HCT116 (cell line): ENCODE measurements around the gene MTURN. TPM values are rescaled to one million over a fixed set of nuclear protein-coding genes. Genes with fewer than 3 reads are reported as not detected.

Experiments used
- ATAC-seq: fragments of 200-7000 bp; cut with Tn5 transposase; 2 replicates; pipeline ENCODE4 v1.9.1; 2020; ENCODE audit warnings: mild to moderate bottlenecking, moderate library complexity
- BruUV-seq: library from RNA; stranded (reverse); fragments of 400-500 nt; replicated peaks from 2 replicates; lab custom pipeline; 2021; lab: Mats Ljungman, UMichigan
- CTCF ChIA-PET: fragments of 300-600 bp; sonication (Branson Sonifier 250); formaldehyde crosslinking; loops from one replicate; lab custom pipeline; 2021; ENCODE audit warnings: antibody characterized with exemption; lab: Charles Lee
- POLR2A ChIA-PET: fragments of 300-600, 350-600 bp; sonication (Branson Sonifier 250); formaldehyde crosslinking; loops from one replicate; lab custom pipeline; 2021; ENCODE audit warnings: antibody characterized with exemption; lab: Charles Lee
- RAD21 ChIA-PET, 2 experiments: fragments of 300-600 bp; sonication (Branson Sonifier 250); formaldehyde crosslinking; loops; one replicate each; lab custom pipeline; 2023; ENCODE audit warnings: low total read pairs in 2 of 2; ENCODE audit not compliant: uncharacterized antibody in 2 of 2, unreplicated experiment in 2 of 2, low non-redundant PET in 1 of 2; lab: Charles Lee
- DNase-seq: peaks from one replicate; pipeline ENCODE4 v3.0.0-alpha.2; 2010; ENCODE audit warnings: low read depth, low spot score
- H2AFZ ChIP-seq: fragments of 200-600 bp; shearing (Covaris generic), sonication (generic); 2 replicates; pipeline ENCODE4 v1.6.1; 2017; ENCODE audit warnings: low read depth, mixed run types, mixed read lengths, antibody characterized with exemption, low read length; ENCODE audit not compliant: poor library complexity, severe bottlenecking
- H3K27ac ChIP-seq: 2 replicates; pipeline ENCODE4 v1.5.1; 2012; ENCODE audit warnings: low read depth, low read length
- H3K27me3 ChIP-seq: fragments of 200-600 bp; sonication (generic); 2 replicates; pipeline ENCODE4 v1.6.1; 2016; ENCODE audit warnings: mixed run types, low read length, mixed read lengths; ENCODE audit not compliant: insufficient read depth
- H3K36me3 ChIP-seq, 2 experiments: fragments of 200-500 bp in 1 of 2; fragments of 200-600 bp in 1 of 2; sonication (Bioruptor generic) in 1 of 2; sonication (generic) in 1 of 2; 2 replicates each; pipeline versions ENCODE4 v1.5.1 to v1.6.1; 2014 to 2016; ENCODE audit warnings: low read length in 2 of 2, inconsistent platforms in 1 of 2, mixed read lengths in 1 of 2, mixed run types in 1 of 2; ENCODE audit not compliant: insufficient read depth in 2 of 2, control insufficient read depth in 1 of 2
- H3K4me1 ChIP-seq, 2 experiments: fragments of 200-600 bp in 1 of 2; sonication (generic) in 1 of 2; 2 replicates each; pipeline versions ENCODE4 v1.5.1 to v1.6.1; 2012 to 2017; ENCODE audit warnings: low read length in 2 of 2, inconsistent platforms in 1 of 2, mild to moderate bottlenecking in 1 of 2, mixed read lengths in 1 of 2, mixed run types in 1 of 2, moderate library complexity in 1 of 2; ENCODE audit not compliant: insufficient read depth in 2 of 2, control insufficient read depth in 1 of 2
- H3K4me2 ChIP-seq: fragments of 200-600 bp; sonication (generic); 2 replicates; pipeline ENCODE4 v1.6.1; 2017; ENCODE audit warnings: mixed run types, low read length, mixed read lengths
- H3K4me3 ChIP-seq, 2 experiments: fragments of 200-600 bp in 1 of 2; sonication (generic) in 1 of 2; replicated peaks in 1 of 2; 2 replicates each; pipeline ENCODE4 v1.5.1; 2011 to 2016; ENCODE audit warnings: low read length in 2 of 2, control low read depth in 1 of 2, low read depth in 1 of 2, mild to moderate bottlenecking in 1 of 2, mixed read lengths in 1 of 2, mixed run types in 1 of 2
- H3K79me2 ChIP-seq: fragments of 200-600 bp; sonication (generic); 2 replicates; pipeline ENCODE4 v1.6.1; 2017; ENCODE audit warnings: mild to moderate bottlenecking, mixed run types, low read length, moderate library complexity, mixed read lengths; ENCODE audit not compliant: insufficient read depth
- H3K9ac ChIP-seq: fragments of 200-600 bp; sonication (generic); 2 replicates; pipeline ENCODE4 v1.6.1; 2016; ENCODE audit warnings: low read length, mixed read lengths
- H3K9me2 ChIP-seq: fragments of 200-600 bp; sonication (generic), shearing (Covaris generic); 2 replicates; pipeline ENCODE4 v1.6.1; 2017; ENCODE audit warnings: mixed run types, mild to moderate bottlenecking, moderate library complexity; ENCODE audit not compliant: insufficient read depth
- H3K9me3 ChIP-seq, 2 experiments: fragments of 200-500 bp in 1 of 2; fragments of 200-600 bp in 1 of 2; sonication (Bioruptor generic) in 1 of 2; sonication (generic) in 1 of 2; 2 replicates each; pipeline ENCODE4 v1.6.1; 2014 to 2017; ENCODE audit warnings: low read length in 2 of 2, mixed read lengths in 2 of 2, inconsistent platforms in 1 of 2, low read depth in 1 of 2, mild to moderate bottlenecking in 1 of 2, mixed run types in 1 of 2, moderate library complexity in 1 of 2; ENCODE audit not compliant: control insufficient read depth in 1 of 2, insufficient read depth in 1 of 2
- H4K20me1 ChIP-seq: fragments of 200-600 bp; sonication (generic), shearing (Covaris generic); 2 replicates; pipeline ENCODE4 v1.6.1; 2017; ENCODE audit warnings: mixed run types, mild to moderate bottlenecking, moderate library complexity; ENCODE audit not compliant: insufficient read depth
- EGR1 ChIP-seq: IDR thresholded peaks from 2 replicates; pipeline ENCODE4 v1.6.1; 2012; ENCODE audit warnings: low read depth
- ELF1 ChIP-seq: IDR thresholded peaks from 2 replicates; pipeline ENCODE4 v1.6.1; 2012; ENCODE audit warnings: low read depth, borderline replicate concordance
- JUND ChIP-seq: IDR thresholded peaks from 2 replicates; pipeline ENCODE4 v1.6.1; 2012
- POLR2A ChIP-seq: IDR thresholded peaks from 2 replicates; pipeline ENCODE4 v1.7.0; 2011; ENCODE audit warnings: borderline replicate concordance; ENCODE audit not compliant: insufficient read depth, insufficient read length; ENCODE audit errors: extremely low read depth
- SP1 ChIP-seq: IDR thresholded peaks from 2 replicates; pipeline ENCODE4 v1.6.1; 2012; ENCODE audit warnings: low read depth
- SRF ChIP-seq: IDR thresholded peaks from 2 replicates; pipeline ENCODE4 v1.6.1; 2012; ENCODE audit warnings: low read depth
- TCF7L2 ChIP-seq: IDR thresholded peaks from 2 replicates; pipeline ENCODE4 v1.7.0; 2011; ENCODE audit warnings: borderline replicate concordance, inconsistent platforms; ENCODE audit not compliant: insufficient read depth, insufficient read length; ENCODE audit errors: extremely low read depth
- YY1 ChIP-seq: IDR thresholded peaks from 2 replicates; pipeline ENCODE4 v1.6.1; 2011; ENCODE audit warnings: low read length, low read depth, moderate library complexity, mild to moderate bottlenecking; ENCODE audit not compliant: insufficient replicate concordance; ENCODE audit errors: extremely low read depth
- ZFX ChIP-seq: fragments of 450-650 bp; IDR thresholded peaks from 2 replicates; pipeline ENCODE4 v1.6.1; 2017
- ZNF274 ChIP-seq: fragments of 200-500 bp; sonication (Bioruptor generic); IDR thresholded peaks from 2 replicates; pipeline ENCODE4 v1.6.1; 2014; ENCODE audit warnings: mild to moderate bottlenecking, low read depth, low read length, inconsistent platforms
- intact Hi-C: fragments of 100-400 bp; cut with micrococcal nuclease; formaldehyde crosslinking; loops from 2 replicates; pipeline ENCODE4 v1.10.0; 2022
- total RNA-seq: library from RNA; stranded (reverse); gene quantifications from one replicate; pipeline ENCODE4 v1.2.1, GENCODE V29; 2021; ENCODE audit not compliant: unreplicated experiment
- TF ChIP-seq, protein P1 (sequence below): IDR thresholded peaks from 2 replicates; pipeline ENCODE4 v1.6.1; 2011; ENCODE audit warnings: mild to moderate bottlenecking, low read length, moderate library complexity; ENCODE audit not compliant: insufficient replicate concordance; ENCODE audit errors: extremely low read depth
- TF ChIP-seq, protein P2 (sequence below): IDR thresholded peaks from 2 replicates; pipeline ENCODE4 v1.6.1; 2012; ENCODE audit warnings: low read depth
- TF ChIP-seq, protein P3 (sequence below): IDR thresholded peaks from 2 replicates; pipeline ENCODE4 v1.6.1; 2012
- TF ChIP-seq, protein P4 (sequence below): IDR thresholded peaks from 2 replicates; pipeline ENCODE4 v1.6.1; 2012
- TF ChIP-seq, protein P5 (sequence below), 3 experiments: fragments of 200-600 bp in 1 of 3; sonication (generic) in 1 of 3; IDR thresholded peaks in 2 of 3; conservative IDR thresholded peaks in 1 of 3; 2 replicates each; pipeline ENCODE4 v1.5.1; 2012 to 2017; ENCODE audit warnings: low read depth in 2 of 3, low read length in 2 of 3, antibody characterized with exemption in 1 of 3, borderline replicate concordance in 1 of 3, control low read depth in 1 of 3, mild to moderate bottlenecking in 1 of 3, mixed read lengths in 1 of 3, mixed run types in 1 of 3, moderate library complexity in 1 of 3; ENCODE audit not compliant: insufficient read depth in 1 of 3

Gene MTURN
- total RNA-seq, 1 experiment from 2014 or later: 7.5 TPM

DNA sequence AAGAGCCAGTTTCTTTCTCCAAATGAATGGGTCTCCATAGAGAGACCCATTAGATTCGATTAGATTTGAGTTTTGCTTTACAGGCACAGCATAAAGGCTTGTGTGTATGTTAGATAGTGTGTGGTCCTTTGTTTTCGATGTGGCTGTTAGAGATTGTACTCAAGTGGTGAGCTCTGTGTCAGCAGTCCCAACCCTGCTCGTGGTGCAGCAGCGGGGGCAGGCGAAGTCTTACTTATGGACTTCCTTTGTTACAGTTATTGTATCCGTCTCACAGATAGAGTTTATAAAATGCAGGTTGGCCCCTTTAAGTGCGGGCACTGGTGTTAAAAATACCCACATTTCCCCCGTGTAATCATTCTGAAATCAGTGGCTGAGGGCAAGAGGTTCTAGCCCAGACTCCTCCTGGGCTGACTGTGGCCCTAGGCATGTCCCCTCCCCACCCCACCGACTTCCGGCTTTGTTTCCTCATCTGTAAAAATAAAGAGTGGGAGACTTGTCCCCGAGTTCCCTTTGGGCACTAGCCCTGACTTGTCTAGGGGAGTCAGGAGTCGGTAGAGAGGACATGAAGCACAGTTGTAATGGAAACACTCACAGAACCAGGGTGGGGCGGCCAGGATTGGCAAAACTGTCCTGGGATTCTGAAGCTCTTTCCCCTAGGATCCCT lies 28.6 kb downstream of the MTURN start:
- H3K79me2 ChIP-seq: no peaks in the 10 kb centered on the region
- H3K4me3 ChIP-seq: no peak overlapping the region
- no peak overlapping the region for H3K27ac ChIP-seq
- CTCF ChIA-PET: interaction anchor here (0.6 to 2.1 kb wide), 2 partner anchors 401 to 628 kb away, joined by 3 to 17 read pairs; no protein-coding TSS in a partner anchor
- intact Hi-C loops: loop anchor here (10.0 kb wide), 1 partner anchor 581 kb away; no protein-coding TSS in a partner anchor
- RAD21 ChIA-PET: no interaction called here
- peaks cover 0 to 17% of the 10 kb centered on the region in 2 experiments; a peak in 2 of 4 replicates for H3K4me1 ChIP-seq
- no peak for TF ChIP-seq ZNF274
- TF ChIP-seq, protein P1, sequence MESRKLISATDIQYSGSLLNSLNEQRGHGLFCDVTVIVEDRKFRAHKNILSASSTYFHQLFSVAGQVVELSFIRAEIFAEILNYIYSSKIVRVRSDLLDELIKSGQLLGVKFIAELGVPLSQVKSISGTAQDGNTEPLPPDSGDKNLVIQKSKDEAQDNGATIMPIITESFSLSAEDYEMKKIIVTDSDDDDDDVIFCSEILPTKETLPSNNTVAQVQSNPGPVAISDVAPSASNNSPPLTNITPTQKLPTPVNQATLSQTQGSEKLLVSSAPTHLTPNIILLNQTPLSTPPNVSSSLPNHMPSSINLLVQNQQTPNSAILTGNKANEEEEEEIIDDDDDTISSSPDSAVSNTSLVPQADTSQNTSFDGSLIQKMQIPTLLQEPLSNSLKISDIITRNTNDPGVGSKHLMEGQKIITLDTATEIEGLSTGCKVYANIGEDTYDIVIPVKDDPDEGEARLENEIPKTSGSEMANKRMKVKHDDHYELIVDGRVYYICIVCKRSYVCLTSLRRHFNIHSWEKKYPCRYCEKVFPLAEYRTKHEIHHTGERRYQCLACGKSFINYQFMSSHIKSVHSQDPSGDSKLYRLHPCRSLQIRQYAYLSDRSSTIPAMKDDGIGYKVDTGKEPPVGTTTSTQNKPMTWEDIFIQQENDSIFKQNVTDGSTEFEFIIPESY: no peak
- TF ChIP-seq ELF1: no peak
- TF ChIP-seq, protein P2, sequence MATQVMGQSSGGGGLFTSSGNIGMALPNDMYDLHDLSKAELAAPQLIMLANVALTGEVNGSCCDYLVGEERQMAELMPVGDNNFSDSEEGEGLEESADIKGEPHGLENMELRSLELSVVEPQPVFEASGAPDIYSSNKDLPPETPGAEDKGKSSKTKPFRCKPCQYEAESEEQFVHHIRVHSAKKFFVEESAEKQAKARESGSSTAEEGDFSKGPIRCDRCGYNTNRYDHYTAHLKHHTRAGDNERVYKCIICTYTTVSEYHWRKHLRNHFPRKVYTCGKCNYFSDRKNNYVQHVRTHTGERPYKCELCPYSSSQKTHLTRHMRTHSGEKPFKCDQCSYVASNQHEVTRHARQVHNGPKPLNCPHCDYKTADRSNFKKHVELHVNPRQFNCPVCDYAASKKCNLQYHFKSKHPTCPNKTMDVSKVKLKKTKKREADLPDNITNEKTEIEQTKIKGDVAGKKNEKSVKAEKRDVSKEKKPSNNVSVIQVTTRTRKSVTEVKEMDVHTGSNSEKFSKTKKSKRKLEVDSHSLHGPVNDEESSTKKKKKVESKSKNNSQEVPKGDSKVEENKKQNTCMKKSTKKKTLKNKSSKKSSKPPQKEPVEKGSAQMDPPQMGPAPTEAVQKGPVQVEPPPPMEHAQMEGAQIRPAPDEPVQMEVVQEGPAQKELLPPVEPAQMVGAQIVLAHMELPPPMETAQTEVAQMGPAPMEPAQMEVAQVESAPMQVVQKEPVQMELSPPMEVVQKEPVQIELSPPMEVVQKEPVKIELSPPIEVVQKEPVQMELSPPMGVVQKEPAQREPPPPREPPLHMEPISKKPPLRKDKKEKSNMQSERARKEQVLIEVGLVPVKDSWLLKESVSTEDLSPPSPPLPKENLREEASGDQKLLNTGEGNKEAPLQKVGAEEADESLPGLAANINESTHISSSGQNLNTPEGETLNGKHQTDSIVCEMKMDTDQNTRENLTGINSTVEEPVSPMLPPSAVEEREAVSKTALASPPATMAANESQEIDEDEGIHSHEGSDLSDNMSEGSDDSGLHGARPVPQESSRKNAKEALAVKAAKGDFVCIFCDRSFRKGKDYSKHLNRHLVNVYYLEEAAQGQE: no peak
- TF ChIP-seq, protein P3, sequence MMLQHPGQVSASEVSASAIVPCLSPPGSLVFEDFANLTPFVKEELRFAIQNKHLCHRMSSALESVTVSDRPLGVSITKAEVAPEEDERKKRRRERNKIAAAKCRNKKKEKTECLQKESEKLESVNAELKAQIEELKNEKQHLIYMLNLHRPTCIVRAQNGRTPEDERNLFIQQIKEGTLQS: no peak
- TF ChIP-seq ZFX: no peak
- no peak for TF ChIP-seq TCF7L2
- no peak for TF ChIP-seq POLR2A
- no peak for TF ChIP-seq SP1
- TF ChIP-seq, protein P4, sequence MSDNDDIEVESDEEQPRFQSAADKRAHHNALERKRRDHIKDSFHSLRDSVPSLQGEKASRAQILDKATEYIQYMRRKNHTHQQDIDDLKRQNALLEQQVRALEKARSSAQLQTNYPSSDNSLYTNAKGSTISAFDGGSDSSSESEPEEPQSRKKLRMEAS: no peak
- TF ChIP-seq SRF: no peak
- no peak for TF ChIP-seq EGR1
- TF ChIP-seq JUND: no peak
- TF ChIP-seq, protein P5, sequence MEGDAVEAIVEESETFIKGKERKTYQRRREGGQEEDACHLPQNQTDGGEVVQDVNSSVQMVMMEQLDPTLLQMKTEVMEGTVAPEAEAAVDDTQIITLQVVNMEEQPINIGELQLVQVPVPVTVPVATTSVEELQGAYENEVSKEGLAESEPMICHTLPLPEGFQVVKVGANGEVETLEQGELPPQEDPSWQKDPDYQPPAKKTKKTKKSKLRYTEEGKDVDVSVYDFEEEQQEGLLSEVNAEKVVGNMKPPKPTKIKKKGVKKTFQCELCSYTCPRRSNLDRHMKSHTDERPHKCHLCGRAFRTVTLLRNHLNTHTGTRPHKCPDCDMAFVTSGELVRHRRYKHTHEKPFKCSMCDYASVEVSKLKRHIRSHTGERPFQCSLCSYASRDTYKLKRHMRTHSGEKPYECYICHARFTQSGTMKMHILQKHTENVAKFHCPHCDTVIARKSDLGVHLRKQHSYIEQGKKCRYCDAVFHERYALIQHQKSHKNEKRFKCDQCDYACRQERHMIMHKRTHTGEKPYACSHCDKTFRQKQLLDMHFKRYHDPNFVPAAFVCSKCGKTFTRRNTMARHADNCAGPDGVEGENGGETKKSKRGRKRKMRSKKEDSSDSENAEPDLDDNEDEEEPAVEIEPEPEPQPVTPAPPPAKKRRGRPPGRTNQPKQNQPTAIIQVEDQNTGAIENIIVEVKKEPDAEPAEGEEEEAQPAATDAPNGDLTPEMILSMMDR (IDR thresholded peaks at IDR 0.05 in 2 of 3, conservative IDR thresholded peaks at IDR 0.05 in 1 of 3; ENCODE audit: borderline replicate concordance in 1 of 3, insufficient read depth in 1 of 3, low read depth in 2 of 3, low read length in 2 of 3): no peak
- no peak for TF ChIP-seq YY1
- H3K9ac ChIP-seq: no peak overlapping the region
- H2AFZ ChIP-seq: no peak overlapping the region
- no peaks in the 10 kb centered on the region for H3K9me2 ChIP-seq
- no peaks in the 10 kb centered on the region for H3K27me3 ChIP-seq
- H3K9me3 ChIP-seq: no peaks in the 10 kb centered on the region
- H4K20me1 ChIP-seq: no peaks in the 10 kb centered on the region
- no peaks in the 10 kb centered on the region for H3K36me3 ChIP-seq
- POLR2A ChIA-PET: no interaction called here
- BruUV-seq: no TSS peak
- DNase-seq (no peak), ATAC-seq (no peak)
- H3K4me2 ChIP-seq: no peak overlapping the region
